HEK293T (cell line): ENCODE results near the gene PLCXD3.

Experiments
- CTCF ChIA-PET: fragments of 350-600 bp; formaldehyde crosslinking; extraction: SDS; loops from one replicate; lab custom pipeline; 2021; ENCODE audit warnings: antibody characterized with exemption, inconsistent platforms; lab: Yijun Ruan, JAX
- POLR2A ChIA-PET: fragments of 350-600 bp; formaldehyde crosslinking; extraction: SDS; loops from one replicate; lab custom pipeline; 2020; ENCODE audit warnings: antibody characterized with exemption, inconsistent platforms; lab: Yijun Ruan, JAX
- DNase-seq: peaks from one replicate; pipeline ENCODE4 v3.0.0; 2012; ENCODE audit warnings: mixed read lengths; ENCODE audit errors: extremely low spot score
- ARNT ChIP-seq: fragments of 450-650 bp; IDR thresholded peaks from 2 replicates; pipeline ENCODE4 v1.6.1; 2017; ENCODE audit warnings: mild to moderate bottlenecking
- BHLHE40 ChIP-seq: fragments of 450-650 bp; IDR thresholded peaks from 2 replicates; pipeline ENCODE4 v1.6.1; 2016; ENCODE audit warnings: mild to moderate bottlenecking, moderate library complexity, borderline replicate concordance
- CTBP1 ChIP-seq: fragments of 450-650 bp; IDR thresholded peaks from 2 replicates; pipeline ENCODE4 v1.6.1; 2016; ENCODE audit warnings: borderline replicate concordance
- ELF4 ChIP-seq: fragments of 450-650 bp; IDR thresholded peaks from 2 replicates; pipeline ENCODE4 v1.6.1; 2017; ENCODE audit warnings: antibody characterized with exemption
- FOXA1 ChIP-seq: fragments of 450-650 bp; IDR thresholded peaks from 2 replicates; pipeline ENCODE4 v1.6.1; 2016; ENCODE audit warnings: mild to moderate bottlenecking
- FOXK2 ChIP-seq: fragments of 450-650 bp; IDR thresholded peaks from 2 replicates; pipeline ENCODE4 v1.6.1; 2016; ENCODE audit warnings: mild to moderate bottlenecking
- FOXM1 ChIP-seq: fragments of 450-650 bp; IDR thresholded peaks from 2 replicates; pipeline ENCODE4 v1.6.1; 2017; ENCODE audit warnings: mild to moderate bottlenecking, borderline replicate concordance
- HDGF ChIP-seq: fragments of 450-650 bp; IDR thresholded peaks from 2 replicates; pipeline ENCODE4 v1.6.1; 2017; ENCODE audit warnings: antibody characterized with exemption, borderline replicate concordance
- L3MBTL2 ChIP-seq: fragments of 450-650 bp; conservative IDR thresholded peaks from 2 replicates; pipeline ENCODE4 v1.6.1; 2016; ENCODE audit warnings: mild to moderate bottlenecking
- LEF1 ChIP-seq: fragments of 450-650 bp; IDR thresholded peaks from 2 replicates; pipeline ENCODE4 v1.6.1; 2017; ENCODE audit warnings: mild to moderate bottlenecking, borderline replicate concordance
- NFRKB ChIP-seq: fragments of 450-650 bp; IDR thresholded peaks from 2 replicates; pipeline ENCODE4 v1.6.1; 2016; ENCODE audit warnings: mild to moderate bottlenecking, moderate library complexity
- SP1 ChIP-seq: fragments of 450-650 bp; IDR thresholded peaks from 2 replicates; pipeline ENCODE4 v1.6.1; 2017
- SUZ12 ChIP-seq: fragments of 450-650 bp; IDR thresholded peaks from 2 replicates; pipeline ENCODE4 v1.6.1; 2016; ENCODE audit warnings: mild to moderate bottlenecking
- TARDBP ChIP-seq: fragments of 450-650 bp; IDR thresholded peaks from 2 replicates; pipeline ENCODE4 v1.6.1; 2016
- ZNF384 ChIP-seq: fragments of 450-650 bp; IDR thresholded peaks from 2 replicates; pipeline ENCODE4 v1.6.1; 2016
- TF ChIP-seq, protein P1 (sequence below): fragments of 450-650 bp; IDR thresholded peaks from 2 replicates; pipeline ENCODE4 v1.6.1; 2016

PLCXD3 gene

DNA sequence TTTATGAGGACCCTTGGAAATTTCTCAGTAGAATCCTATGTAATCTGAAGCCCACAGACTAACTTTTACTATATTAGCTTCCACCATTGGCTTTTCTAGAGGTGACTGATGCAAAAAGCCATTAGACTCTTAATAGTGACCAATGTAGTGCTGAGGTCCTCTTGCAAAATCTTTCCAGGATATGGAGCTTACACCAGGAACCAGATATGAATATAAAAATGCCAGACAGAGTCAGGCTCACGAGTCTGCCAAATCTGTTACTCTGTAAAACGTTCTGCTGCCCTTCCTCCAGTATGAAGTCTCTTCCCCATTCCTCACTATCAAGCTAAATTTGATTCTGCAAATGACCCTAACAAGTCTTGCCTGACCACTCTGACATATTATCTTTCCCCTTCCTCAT is 223.7 kb downstream of the PLCXD3 start:
- ChIA-PET CTCF (no interaction called here), POLR2A (no interaction called here)
- TF ChIP-seq TARDBP (no peak), NFRKB (no peak), ARNT (no peak), ZNF384 (no peak), ELF4 (no peak), FOXM1 (no peak), FOXA1 (no peak), HDGF (no peak), FOXK2 (no peak), CTBP1 (no peak)
- DNase-seq = no peak

DNA sequence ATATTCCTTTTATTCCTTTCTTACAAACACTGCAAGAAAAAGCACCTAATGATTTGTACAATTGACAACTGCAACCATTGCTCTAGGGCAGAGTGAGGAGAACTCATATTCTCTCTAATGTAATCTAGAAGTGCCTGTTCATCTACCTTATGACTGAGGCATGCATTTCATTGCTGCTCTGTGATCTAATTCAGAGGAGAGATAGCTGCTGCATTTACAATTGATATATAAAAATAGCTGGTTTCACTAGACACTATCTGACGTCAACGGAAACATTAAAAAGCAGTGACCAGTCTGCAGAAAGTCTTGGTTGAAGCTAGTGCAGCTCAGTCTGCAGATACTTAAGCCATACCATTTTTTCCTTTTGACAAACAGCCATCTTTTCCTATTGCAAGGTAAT is 224.2 kb downstream of the PLCXD3 start:
- POLR2A ChIA-PET = no interaction called here
- DNase-seq = no peak
- TF ChIP-seq FOXA1 = no peak
- TF ChIP-seq HDGF = no peak
- TF ChIP-seq LEF1 = no peak
- TF ChIP-seq CTBP1 = no peak
- no peak for TF ChIP-seq NFRKB
- TF ChIP-seq BHLHE40 = no peak
- no peak for TF ChIP-seq FOXK2
- TF ChIP-seq ZNF384 = no peak
- TF ChIP-seq ARNT = no peak
- TF ChIP-seq, protein P1, sequence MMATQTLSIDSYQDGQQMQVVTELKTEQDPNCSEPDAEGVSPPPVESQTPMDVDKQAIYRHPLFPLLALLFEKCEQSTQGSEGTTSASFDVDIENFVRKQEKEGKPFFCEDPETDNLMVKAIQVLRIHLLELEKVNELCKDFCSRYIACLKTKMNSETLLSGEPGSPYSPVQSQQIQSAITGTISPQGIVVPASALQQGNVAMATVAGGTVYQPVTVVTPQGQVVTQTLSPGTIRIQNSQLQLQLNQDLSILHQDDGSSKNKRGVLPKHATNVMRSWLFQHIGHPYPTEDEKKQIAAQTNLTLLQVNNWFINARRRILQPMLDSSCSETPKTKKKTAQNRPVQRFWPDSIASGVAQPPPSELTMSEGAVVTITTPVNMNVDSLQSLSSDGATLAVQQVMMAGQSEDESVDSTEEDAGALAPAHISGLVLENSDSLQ = no peak
- no peak for TF ChIP-seq L3MBTL2
- CTCF ChIA-PET = no interaction called here

DNA sequence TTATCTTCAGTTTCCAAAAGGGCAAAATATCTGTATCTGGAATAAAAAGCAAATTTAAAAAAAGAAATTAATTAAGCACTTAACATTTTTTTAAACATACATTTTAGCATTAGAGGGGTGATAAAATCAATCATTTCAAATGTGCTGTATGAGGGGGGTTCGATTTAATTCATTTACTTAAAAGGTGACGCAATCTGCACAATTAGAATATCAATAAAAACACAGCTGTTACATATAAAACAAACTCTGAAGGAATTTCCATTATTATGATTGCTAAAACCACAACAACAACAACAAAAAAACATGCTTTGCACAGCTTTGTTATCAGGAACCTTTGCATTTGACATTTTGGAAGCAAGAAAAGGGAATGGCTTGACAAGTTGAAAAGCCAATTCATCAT is 225.5 kb downstream of the PLCXD3 start:
- no peak for TF ChIP-seq ARNT
- TF ChIP-seq CTBP1 = no peak
- TF ChIP-seq TARDBP = no peak
- TF ChIP-seq, protein P1 = no peak
- TF ChIP-seq FOXK2 = no peak
- TF ChIP-seq HDGF = no peak
- TF ChIP-seq L3MBTL2 = no peak
- TF ChIP-seq LEF1 = no peak
- TF ChIP-seq BHLHE40 = no peak
- no peak for TF ChIP-seq FOXM1
- no peak for TF ChIP-seq NFRKB
- no peak for TF ChIP-seq SP1
- TF ChIP-seq ZNF384 = no peak
- no peak for TF ChIP-seq ELF4
- TF ChIP-seq FOXA1 = no peak
- TF ChIP-seq SUZ12 = no peak
- CTCF ChIA-PET = no interaction called here
- no peak for DNase-seq
- POLR2A ChIA-PET = no interaction called here

DNA sequence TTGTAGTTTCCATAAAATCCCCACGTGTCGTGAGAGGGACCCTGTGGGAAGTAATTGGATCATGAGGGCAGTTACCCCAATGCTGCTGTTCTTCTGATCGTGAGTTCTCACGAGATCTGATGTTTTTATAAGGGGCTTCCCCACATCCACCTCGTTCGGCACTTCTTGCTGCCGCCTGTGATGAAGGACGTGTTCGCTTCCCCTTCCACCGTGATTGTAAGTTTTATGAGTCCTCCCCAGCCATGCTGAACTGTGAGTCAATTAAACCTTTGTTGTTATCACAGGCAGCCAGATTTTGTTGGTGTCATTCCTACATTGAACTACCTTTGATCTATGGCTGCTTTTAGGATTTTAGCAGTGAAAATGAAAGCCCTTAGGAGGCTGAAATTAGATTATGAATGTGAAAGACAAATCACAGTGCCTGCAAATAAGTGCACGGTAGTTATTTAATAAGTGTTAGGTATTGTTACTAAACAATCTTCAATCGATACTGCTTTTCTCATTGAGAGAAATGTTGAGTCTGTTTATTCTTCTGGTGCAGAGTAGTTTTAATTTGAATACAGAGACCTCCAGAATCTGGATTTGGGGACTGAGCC is 229.1 kb downstream of the PLCXD3 start:
- ChIA-PET CTCF (interaction anchor here (1.0 kb wide), 1 partner anchor 11 kb away, joined by 3 read pairs; no protein-coding TSS in a partner anchor), POLR2A (no interaction called here)
- no peak for DNase-seq
- TF ChIP-seq BHLHE40 (no peak), HDGF (no peak), CTBP1 (no peak), FOXM1 (no peak), SUZ12 (no peak), L3MBTL2 (no peak), FOXA1 (no peak)
- TF ChIP-seq, protein P1 = no peak

DNA sequence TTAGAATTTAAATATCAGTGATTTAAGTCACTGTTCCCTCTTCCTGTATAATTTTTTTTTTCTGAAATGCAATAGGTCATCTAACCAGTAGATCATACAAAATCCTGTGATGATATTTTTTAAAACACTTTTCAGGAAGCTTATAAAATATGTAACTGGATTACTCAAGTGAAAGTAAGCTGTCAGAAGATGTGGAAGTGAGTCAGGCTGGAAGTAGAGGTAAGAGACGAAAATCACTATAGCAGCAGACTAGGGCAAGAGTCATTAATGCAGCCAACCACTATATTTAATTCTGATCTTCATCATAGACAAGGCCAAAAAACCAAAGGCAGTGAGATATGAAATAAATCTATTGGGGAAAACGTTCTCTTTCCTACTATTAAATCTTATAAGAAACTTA is 231.4 kb downstream of the PLCXD3 start:
- POLR2A ChIA-PET = no interaction called here
- TF ChIP-seq FOXA1 = no peak
- no peak for TF ChIP-seq NFRKB
- no peak for TF ChIP-seq ARNT
- no peak for TF ChIP-seq FOXK2
- TF ChIP-seq HDGF = no peak
- TF ChIP-seq L3MBTL2 = no peak
- no peak for TF ChIP-seq ZNF384
- DNase-seq = no peak
- CTCF ChIA-PET = no interaction called here

DNA sequence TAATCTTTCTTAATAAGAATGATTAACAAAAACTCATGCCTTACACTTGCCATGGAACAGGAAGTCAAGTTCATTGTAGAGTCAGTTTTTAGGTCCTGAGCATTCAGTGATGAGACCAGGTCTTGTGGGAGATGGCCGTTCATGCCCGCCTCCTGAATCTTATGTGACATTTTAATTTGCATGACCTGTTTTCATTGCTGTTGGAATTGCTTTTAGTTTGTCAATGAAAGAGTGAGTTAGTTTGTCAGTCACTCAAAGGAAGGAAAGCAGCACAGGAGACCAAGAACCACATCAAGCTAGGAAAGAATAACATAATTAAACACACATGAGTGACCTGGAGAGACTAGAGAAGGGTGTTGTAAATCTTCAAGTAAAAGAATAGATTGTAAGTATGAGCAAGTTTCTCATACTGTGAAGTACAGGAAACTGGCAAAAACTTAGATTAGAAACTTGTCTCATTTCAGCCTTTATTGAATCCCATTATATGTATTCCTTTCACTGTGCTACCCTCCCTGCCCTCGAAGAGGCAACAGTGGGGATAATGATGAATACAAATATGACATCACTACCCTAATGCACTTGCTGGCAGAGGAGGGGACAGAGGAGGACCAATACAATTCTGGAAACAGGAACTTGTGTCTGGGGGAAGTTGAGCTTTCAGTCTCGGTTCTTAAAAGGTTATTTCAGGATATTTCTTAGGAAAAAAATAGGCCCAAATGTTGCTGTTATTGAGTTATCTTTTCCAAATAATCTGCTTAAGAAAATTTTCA is 232.7 kb downstream of the PLCXD3 start:
- ChIA-PET CTCF (no interaction called here), POLR2A (no interaction called here)
- TF ChIP-seq BHLHE40 (no peak), SP1 (no peak), TARDBP (no peak), CTBP1 (no peak), ARNT (no peak), FOXM1 (no peak), NFRKB (no peak), ZNF384 (no peak), LEF1 (no peak), L3MBTL2 (no peak), ELF4 (no peak)
- TF ChIP-seq, protein P1 = no peak
- DNase-seq = no peak
